ENCODE data around the gene LPP.

Gene LPP

DNA sequence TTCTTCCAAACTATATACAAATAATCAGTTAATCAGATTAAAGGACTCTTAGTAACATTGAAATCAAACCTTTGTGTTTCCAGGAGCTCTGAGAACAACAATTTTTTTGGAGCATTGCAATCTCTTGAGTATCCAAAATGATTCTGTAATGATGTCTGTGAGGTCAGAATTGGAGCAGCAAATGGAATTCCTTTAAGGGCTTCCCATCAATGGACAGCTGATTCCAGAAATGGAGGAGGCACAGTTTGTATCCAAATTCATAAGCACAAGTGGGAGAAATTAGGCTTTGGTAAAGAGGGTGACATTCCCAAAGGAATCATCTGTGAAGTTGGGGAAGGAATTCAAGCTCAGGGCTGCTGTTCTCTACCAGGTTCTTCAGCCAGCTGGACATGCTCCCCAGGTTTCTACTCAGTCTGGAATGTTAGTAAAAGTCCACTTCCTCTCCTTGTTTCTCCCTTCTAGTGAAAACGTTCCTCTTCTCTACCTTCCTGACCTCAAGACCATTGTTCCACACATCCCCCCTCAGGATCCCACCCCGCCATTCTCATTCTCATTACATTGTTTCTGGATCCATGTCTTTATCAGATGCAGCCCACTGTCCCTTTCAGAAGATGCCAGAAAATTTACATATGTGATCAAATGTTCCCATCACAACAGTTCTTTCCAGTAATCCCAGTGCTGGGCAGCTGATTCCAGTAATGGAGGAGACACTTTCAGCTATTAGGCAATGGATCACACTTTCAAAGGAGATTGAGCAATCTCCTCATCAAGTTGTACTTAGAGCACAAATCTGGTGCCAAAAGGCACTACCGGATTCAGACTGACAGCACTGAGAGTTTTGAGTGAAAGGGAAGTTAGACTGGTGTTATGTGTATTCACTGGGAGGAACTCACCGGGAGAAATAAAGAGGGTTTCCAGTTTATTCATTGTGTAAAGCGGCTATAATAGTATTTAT lies 626.5 kb downstream of the LPP start:
- H3K36me3 Mint-ChIP-seq (ENCODE audit: insufficient read depth): no peaks in the 10 kb centered on the region
- H3K4me1 Mint-ChIP-seq (ENCODE audit: low read depth in 2 of 2): peaks cover 3 to 11% of the 10 kb centered on the region in 2 donors
- ATAC-seq (replicated peaks) (no peak), DNase-seq (no peak)
- H3K9me3 Mint-ChIP-seq: no peaks in the 10 kb centered on the region
- no peak overlapping the region for H3K4me3 Mint-ChIP-seq
- H3K27ac Mint-ChIP-seq: peak overlapping the region in 1 of 2 donors; percentile 14
- no peaks in the 10 kb centered on the region for H3K27me3 Mint-ChIP-seq

DNA sequence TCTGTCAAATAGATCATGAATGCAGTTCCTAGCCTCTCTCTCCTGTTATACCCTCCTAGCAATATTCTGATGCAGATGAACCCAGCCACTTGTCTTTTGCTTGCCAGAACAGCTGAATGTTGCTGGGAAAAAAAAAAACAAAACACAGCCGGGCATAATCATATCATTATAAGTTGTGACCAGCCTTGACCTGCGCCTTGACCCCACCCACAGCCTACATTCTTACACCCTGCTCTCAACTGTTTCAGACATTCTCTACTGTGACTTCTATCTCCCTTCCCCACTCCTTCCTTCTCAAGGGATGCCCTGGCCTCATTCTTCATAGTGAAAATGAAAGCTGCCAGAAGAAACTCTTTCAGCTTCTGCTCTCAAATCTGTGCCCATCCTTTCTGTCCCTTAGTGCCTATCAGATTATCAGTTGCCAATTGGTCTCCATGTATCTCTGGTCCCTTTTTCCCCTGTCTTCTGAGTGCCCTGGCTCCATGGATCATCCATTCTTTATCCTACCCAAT lies 628.7 kb downstream of the LPP start:
- Mint-ChIP-seq H3K36me3 (ENCODE audit: insufficient read depth) (no peaks in the 10 kb centered on the region), H3K27me3 (no peaks in the 10 kb centered on the region), H3K27ac (no peak overlapping the region), H3K9me3 (no peaks in the 10 kb centered on the region), H3K4me3 (no peak overlapping the region), H3K4me1 (ENCODE audit: low read depth in 2 of 2) (peaks cover 3 to 11% of the 10 kb centered on the region in 2 donors)
- DNase-seq (no peak), ATAC-seq (replicated peaks) (no peak)

DNA sequence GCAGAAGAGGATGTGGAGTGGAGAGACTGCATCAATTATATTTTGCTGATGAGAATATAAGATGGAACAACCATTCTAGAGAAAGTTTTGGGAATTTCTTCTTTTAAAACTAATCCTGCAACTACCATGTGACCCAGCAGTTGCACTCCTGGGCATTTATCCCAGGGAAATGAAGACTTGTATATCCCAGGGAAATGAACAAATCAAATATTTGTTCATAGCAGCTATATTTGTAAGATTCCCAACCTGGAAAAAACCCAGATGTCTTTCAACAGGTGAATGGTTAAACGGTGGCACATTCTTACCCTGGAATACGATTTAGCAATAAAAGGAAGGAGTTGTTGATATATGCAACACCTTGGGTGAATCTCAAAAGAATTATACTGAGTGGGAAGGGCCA lies 632.5 kb downstream of the LPP start:
- no peak overlapping the region for H3K4me3 Mint-ChIP-seq
- DNase-seq: no peak
- no peak overlapping the region for H3K27ac Mint-ChIP-seq
- peaks cover 0 to 7% of the 10 kb centered on the region in 2 donors for H3K4me1 Mint-ChIP-seq (ENCODE audit: low read depth in 2 of 2)
- no peak for ATAC-seq (replicated peaks)
- no peaks in the 10 kb centered on the region for H3K36me3 Mint-ChIP-seq (ENCODE audit: insufficient read depth)
- no peaks in the 10 kb centered on the region for H3K27me3 Mint-ChIP-seq
- no peaks in the 10 kb centered on the region for H3K9me3 Mint-ChIP-seq

DNA sequence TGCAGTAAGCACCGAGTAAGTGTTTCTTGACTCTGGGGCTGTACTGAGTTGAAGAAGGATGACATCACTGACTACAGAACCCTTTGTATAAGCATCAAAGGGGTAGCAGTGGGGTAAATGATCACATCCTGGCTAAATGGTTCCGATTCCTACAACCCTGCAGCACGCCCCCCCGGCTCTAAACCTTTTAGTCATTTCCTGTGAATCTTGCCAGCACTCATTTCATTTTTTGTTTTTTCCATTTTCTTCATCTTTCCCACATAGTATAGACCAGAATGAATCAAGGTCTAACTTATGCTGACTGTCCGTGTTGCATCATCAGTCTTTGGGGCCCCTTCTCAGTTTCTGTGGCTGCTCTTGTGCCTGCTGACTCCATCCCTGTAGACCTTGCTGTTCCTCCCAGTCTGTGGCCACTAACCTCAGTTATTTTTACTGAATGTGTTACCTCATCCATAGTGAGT lies 634.7 kb downstream of the LPP start:
- no peaks in the 10 kb centered on the region for H3K27me3 Mint-ChIP-seq

DNA sequence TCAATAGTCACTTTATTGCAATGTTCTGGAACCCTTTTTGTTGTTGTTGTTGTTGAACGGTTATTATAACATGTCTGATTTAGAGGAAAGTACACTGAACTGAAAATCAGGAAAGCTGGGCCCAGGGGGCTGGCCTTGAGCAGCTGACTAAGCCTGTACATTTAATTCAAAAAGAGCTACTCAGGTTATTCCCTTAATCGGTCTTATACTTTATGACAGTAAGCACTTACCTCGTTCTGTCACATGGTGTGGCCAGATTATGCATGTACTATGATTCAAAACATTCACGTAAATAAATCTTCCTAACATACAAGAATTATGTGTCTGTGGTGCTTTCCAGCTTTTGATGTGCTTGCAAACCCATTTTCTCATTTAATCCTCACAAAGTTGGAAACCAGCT lies 635.3 kb downstream of the LPP start:
- Mint-ChIP-seq H3K4me1 (ENCODE audit: low read depth in 2 of 2) (no peaks in the 10 kb centered on the region), H3K9me3 (no peaks in the 10 kb centered on the region), H3K27ac (no peak overlapping the region), H3K27me3 (no peaks in the 10 kb centered on the region), H3K4me3 (no peak overlapping the region), H3K36me3 (ENCODE audit: insufficient read depth) (no peaks in the 10 kb centered on the region)
- no peak for ATAC-seq (replicated peaks)
- no peak for DNase-seq

More for the DNA sequence above, 634.7 kb downstream of the LPP start:
- Mint-ChIP-seq H3K9me3 (no peaks in the 10 kb centered on the region), H3K36me3 (ENCODE audit: insufficient read depth) (no peaks in the 10 kb centered on the region), H3K4me1 (ENCODE audit: low read depth in 2 of 2) (no peaks in the 10 kb centered on the region), H3K4me3 (no peak overlapping the region), H3K27ac (no peak overlapping the region)
- peak in 2 of 3 experiments; percentile 2 to 21 for DNase-seq
- peak; percentile 90 for ATAC-seq (replicated peaks)

DNA sequence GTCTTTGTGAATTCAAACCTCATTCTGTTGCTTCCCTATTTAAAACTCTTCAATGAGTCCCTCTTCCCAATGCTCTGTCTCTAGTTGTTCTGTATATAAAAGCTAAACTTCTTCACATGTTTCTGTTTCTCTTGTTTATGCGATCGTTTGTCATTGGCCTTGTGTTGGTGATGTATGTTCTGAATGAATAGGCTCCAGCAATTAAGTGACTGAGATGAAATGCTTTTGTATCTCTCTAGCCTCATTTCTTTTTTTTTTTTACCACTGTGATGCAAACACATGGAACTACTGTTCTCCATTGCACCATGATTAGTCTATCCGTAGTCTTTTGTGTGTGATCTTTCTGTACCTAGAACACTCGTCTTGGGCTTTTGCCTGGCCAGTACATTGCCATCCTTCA lies 637.4 kb downstream of the LPP start:
- Mint-ChIP-seq H3K4me1 (ENCODE audit: low read depth in 2 of 2) (no peaks in the 10 kb centered on the region), H3K4me3 (no peak overlapping the region), H3K36me3 (ENCODE audit: insufficient read depth) (no peaks in the 10 kb centered on the region), H3K27ac (no peak overlapping the region), H3K9me3 (no peaks in the 10 kb centered on the region), H3K27me3 (no peaks in the 10 kb centered on the region)
- DNase-seq (no peak), ATAC-seq (replicated peaks) (no peak)

DNA sequence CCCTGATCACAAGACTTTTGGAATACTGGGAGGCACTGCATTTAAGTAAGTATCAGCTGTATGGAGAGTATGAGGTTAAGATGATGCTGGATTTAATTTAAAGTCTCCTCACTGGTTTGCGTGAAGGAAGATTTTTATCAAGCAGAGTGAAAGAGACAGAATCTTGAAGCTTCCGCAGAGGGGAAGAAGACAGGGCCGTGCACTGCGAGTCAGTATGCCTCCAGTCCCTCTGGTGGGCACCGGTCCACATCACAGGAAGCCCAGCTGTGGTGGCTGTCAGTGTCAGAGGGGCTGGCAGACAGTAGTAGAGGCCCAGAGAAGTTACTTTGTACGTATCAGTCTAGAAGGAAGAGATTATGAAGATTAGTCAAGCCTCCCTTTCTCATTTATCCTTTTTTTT lies 638.8 kb downstream of the LPP start:
- no peaks in the 10 kb centered on the region for H3K4me1 Mint-ChIP-seq (ENCODE audit: low read depth in 2 of 2)
- H3K4me3 Mint-ChIP-seq: no peak overlapping the region
- peak overlapping the region in 1 of 2 donors; percentile 59 for H3K27ac Mint-ChIP-seq
- no peaks in the 10 kb centered on the region for H3K36me3 Mint-ChIP-seq (ENCODE audit: insufficient read depth)
- no peak for DNase-seq
- no peaks in the 10 kb centered on the region for H3K9me3 Mint-ChIP-seq
- ATAC-seq (replicated peaks): no peak
- no peaks in the 10 kb centered on the region for H3K27me3 Mint-ChIP-seq

DNA sequence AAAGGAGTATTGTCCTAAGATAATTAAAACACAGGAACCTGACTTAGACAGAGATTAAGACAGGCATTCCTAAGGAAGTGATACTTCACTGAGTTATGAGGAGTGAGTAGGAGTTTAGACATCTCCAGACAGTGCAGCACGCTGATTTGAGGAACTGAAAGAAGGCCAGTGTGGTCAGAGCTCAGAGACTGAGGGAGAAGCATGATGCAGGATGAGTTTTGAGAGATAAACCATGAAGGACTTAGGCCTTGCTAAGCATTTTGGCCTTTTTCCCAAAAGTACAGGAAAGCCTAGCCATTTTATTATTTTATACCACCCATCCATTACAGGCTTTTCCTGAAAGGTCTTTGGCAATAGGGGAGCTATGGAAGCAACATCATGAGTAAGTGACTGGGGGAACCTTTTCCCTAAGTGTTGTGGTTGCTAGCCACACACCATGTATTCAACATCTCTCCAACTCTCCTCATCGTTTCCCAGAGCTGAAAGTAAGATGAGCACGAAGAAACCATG lies 642.2 kb downstream of the LPP start:
- no peaks in the 10 kb centered on the region for H3K27me3 Mint-ChIP-seq
- H3K36me3 Mint-ChIP-seq (ENCODE audit: insufficient read depth): no peaks in the 10 kb centered on the region
- no peak for ATAC-seq (replicated peaks)
- no peaks in the 10 kb centered on the region for H3K9me3 Mint-ChIP-seq
- peaks cover 0 to 4% of the 10 kb centered on the region in 2 donors for H3K4me1 Mint-ChIP-seq (ENCODE audit: low read depth in 2 of 2)
- no peak overlapping the region for H3K27ac Mint-ChIP-seq
- H3K4me3 Mint-ChIP-seq: no peak overlapping the region
- no peak for DNase-seq

DNA sequence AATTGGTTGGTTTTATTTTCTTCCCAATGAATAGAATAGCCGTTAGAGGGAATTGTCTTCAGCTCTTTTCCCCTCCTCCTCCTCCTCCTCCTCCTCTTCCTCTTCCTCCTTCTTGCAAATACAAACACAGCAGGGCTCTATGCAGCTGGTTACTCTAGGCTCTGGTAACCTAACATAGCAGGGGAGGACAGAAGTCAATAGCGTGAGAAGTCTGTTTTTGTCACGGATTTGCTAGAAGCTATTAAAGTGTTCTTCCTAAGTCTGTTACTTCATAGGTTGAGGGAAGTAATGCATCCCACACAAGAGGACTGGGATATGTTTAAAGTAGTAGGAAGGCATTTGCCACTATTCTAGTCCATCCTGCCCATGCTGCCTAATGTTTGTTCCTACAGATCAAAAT lies 643.1 kb downstream of the LPP start:
- H3K27ac Mint-ChIP-seq: peak overlapping the region in 1 of 2 donors; percentile 28
- no peak overlapping the region for H3K4me3 Mint-ChIP-seq
- H3K27me3 Mint-ChIP-seq: no peaks in the 10 kb centered on the region
- H3K4me1 Mint-ChIP-seq (ENCODE audit: low read depth in 2 of 2): peaks cover 0 to 4% of the 10 kb centered on the region in 2 donors
- H3K36me3 Mint-ChIP-seq (ENCODE audit: insufficient read depth): no peaks in the 10 kb centered on the region
- no peak for DNase-seq
- no peak for ATAC-seq (replicated peaks)
- H3K9me3 Mint-ChIP-seq: no peaks in the 10 kb centered on the region

DNA sequence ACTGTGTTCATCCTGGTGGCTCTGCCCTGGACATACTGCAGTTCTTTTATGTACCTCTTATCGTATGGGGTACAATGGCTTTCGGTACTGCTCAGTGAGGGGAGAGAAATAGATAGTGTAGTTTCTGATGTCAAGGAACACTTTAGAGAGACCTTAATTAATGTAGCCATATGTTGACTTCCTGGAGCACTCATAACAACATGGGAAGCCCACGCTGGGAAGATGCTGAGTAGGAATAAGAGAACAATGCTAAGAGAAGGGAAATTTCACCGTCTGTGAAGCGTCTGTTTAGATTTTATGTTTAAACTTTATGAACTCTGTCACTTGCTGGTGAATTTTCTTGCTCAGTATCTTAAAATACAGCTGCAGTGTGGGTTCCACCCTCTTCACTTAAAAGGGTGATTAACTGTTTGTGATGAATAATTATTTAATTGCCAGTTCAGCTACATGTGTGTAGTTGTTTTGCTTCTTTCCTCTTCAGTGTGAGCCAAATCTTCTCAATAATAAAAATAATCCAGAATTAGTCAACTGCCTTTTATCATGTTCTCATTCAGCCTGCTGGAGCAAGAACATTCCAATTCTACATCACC lies 644.7 kb downstream of the LPP start:
- Mint-ChIP-seq H3K4me3 (no peak overlapping the region), H3K9me3 (no peaks in the 10 kb centered on the region), H3K27me3 (no peaks in the 10 kb centered on the region), H3K27ac (peak overlapping the region in 1 of 2 donors; percentile 49), H3K36me3 (ENCODE audit: insufficient read depth) (no peaks in the 10 kb centered on the region), H3K4me1 (ENCODE audit: low read depth in 2 of 2) (peaks cover 0 to 4% of the 10 kb centered on the region in 2 donors)
- DNase-seq: no peak
- ATAC-seq (replicated peaks): no peak

DNA sequence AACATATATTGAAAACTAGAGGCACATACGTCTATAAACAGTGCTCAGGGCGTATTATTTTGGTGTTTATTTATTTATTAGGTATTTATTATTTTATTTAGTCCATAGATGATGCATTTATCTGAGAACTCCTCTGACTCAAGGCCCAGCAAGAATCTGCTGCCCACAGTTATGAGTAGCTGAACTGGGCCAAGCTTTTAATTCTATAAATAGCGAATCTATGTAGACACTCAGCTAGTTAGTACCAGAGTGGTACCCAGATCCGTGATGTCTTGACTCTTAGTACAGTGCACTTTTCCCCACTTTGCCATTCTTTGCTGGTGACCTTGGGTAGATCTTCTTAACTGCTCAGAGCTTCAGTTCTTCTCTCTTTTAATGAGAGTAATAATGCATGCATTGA lies 647.4 kb downstream of the LPP start:
- ATAC-seq (replicated peaks) (no peak), DNase-seq (no peak)
- Mint-ChIP-seq H3K4me1 (ENCODE audit: low read depth in 2 of 2) (peaks cover 0 to 4% of the 10 kb centered on the region in 2 donors), H3K9me3 (no peaks in the 10 kb centered on the region), H3K36me3 (ENCODE audit: insufficient read depth) (no peaks in the 10 kb centered on the region), H3K4me3 (no peak overlapping the region), H3K27me3 (no peaks in the 10 kb centered on the region), H3K27ac (no peak overlapping the region)

DNA sequence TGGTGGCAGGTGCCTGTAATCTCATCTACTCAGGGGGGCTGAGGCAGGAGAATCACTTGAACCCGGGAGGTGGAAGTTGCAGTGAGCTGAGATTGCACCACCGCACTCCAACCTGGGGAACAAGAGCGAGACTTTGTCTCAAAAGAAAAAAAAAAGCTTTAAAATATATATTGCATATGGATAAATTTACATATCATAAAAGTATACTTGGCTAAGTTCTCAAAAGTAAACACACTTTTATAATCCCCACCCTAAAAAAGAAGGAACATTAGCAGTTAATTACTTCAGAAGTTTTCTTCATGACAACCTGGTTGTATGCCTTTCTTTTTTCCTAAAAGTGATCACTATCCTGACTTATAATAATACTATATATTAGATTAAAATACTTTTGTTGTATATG lies 648.7 kb downstream of the LPP start:
- Mint-ChIP-seq H3K36me3 (ENCODE audit: insufficient read depth) (no peaks in the 10 kb centered on the region), H3K9me3 (peaks cover 0 to 7% of the 10 kb centered on the region in 2 donors), H3K4me3 (no peak overlapping the region), H3K27ac (no peak overlapping the region), H3K27me3 (no peaks in the 10 kb centered on the region), H3K4me1 (ENCODE audit: low read depth in 2 of 2) (peaks cover 0 to 4% of the 10 kb centered on the region in 2 donors)
- DNase-seq (no peak), ATAC-seq (replicated peaks) (no peak)

DNA sequence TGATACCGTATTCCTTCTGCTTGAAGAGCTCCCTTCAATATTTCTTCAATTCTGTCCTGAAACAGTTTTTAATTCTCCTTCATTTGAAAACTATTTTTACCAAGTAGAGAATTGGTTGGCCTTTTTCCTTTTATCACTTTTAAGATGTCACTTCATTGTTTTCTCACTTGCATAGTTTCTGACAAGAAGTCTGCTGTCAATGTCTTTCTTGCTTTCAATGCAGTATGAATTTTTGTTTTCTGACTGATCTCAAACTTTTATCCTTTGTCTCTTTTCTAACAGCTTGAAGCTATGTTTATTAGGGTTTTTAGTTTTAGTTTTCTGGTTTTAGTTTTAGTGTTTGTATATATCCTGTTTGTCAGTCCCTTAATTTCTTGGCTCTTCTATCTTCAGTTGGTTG lies 653.0 kb downstream of the LPP start:
- Mint-ChIP-seq H3K27ac (no peak overlapping the region), H3K4me3 (no peak overlapping the region), H3K9me3 (peaks cover 0 to 9% of the 10 kb centered on the region in 2 donors), H3K27me3 (no peaks in the 10 kb centered on the region), H3K36me3 (ENCODE audit: insufficient read depth) (no peaks in the 10 kb centered on the region), H3K4me1 (ENCODE audit: low read depth in 2 of 2) (peaks cover 0 to 2% of the 10 kb centered on the region in 2 donors)
- DNase-seq (no peak), ATAC-seq (replicated peaks) (no peak)
